ENCODE data around the gene PLGRKT. TPM values are rescaled to one million over a fixed set of nuclear protein-coding genes. Genes with fewer than 3 reads are reported as not detected.
"Not testable (repeated sequence)": the region's sequence is repeated elsewhere in the genome, so short reads cannot be mapped to it uniquely, and the experiment has no call there.

Gene PLGRKT
- total RNA-seq, 2 experiments from 2014 or later = 30.5 to 30.7 TPM

- DNase-seq (no peak), ATAC-seq (no peak)
- Mint-ChIP-seq H3K36me3 (ENCODE audit: low read depth) (peaks cover 15% of the 10 kb centered on the region), H3K9me3 (ENCODE audit: insufficient read depth) (no peaks in the 10 kb centered on the region), H3K4me3 (no peak overlapping the region), H3K27me3 (ENCODE audit: low read depth) (no peaks in the 10 kb centered on the region), H3K4me1 (ENCODE audit: low read depth) (no peaks in the 10 kb centered on the region), H3K27ac (no peak overlapping the region)
- ChIA-PET CTCF (no interaction called here), POLR2A (no interaction called here)
These were observed 32.4 kb upstream of the PLGRKT start for GRCh38 chr9:5470122-5470521.

- Mint-ChIP-seq H3K4me1 (ENCODE audit: low read depth) (no peaks in the 10 kb centered on the region), H3K27me3 (ENCODE audit: low read depth) (no peaks in the 10 kb centered on the region), H3K27ac (no peak overlapping the region), H3K36me3 (ENCODE audit: low read depth) (peaks cover 20% of the 10 kb centered on the region), H3K4me3 (no peak overlapping the region), H3K9me3 (ENCODE audit: insufficient read depth) (no peaks in the 10 kb centered on the region)
- ChIA-PET CTCF (interaction anchor here (0.8 kb wide), 1 partner anchor 121 kb away, joined by 3 read pairs; no protein-coding TSS in a partner anchor), POLR2A (no interaction called here)
- ATAC-seq (no peak), DNase-seq (no peak)
These were observed 31.1 kb upstream of the PLGRKT start for GRCh38 chr9:5468850-5469249.

GRCh38 chr9:5466766-5467165 lies 29.0 kb upstream of the PLGRKT start:
- H3K4me3 Mint-ChIP-seq = no peak overlapping the region
- no peak for DNase-seq
- ChIA-PET CTCF (interaction anchor here (0.7 to 1.7 kb wide), 5 partner anchors 16 to 283 kb away, joined by 4 to 7 read pairs (median 4); partner anchors contain the start of gene CD274), POLR2A (no interaction called here)
- H3K27me3 Mint-ChIP-seq (ENCODE audit: low read depth) = no peaks in the 10 kb centered on the region
- H3K4me1 Mint-ChIP-seq (ENCODE audit: low read depth) = no peaks in the 10 kb centered on the region
- no peak overlapping the region for H3K27ac Mint-ChIP-seq
- peaks cover 32% of the 10 kb centered on the region for H3K36me3 Mint-ChIP-seq (ENCODE audit: low read depth)
- H3K9me3 Mint-ChIP-seq (ENCODE audit: insufficient read depth) = no peaks in the 10 kb centered on the region
- ATAC-seq = no peak

DNA sequence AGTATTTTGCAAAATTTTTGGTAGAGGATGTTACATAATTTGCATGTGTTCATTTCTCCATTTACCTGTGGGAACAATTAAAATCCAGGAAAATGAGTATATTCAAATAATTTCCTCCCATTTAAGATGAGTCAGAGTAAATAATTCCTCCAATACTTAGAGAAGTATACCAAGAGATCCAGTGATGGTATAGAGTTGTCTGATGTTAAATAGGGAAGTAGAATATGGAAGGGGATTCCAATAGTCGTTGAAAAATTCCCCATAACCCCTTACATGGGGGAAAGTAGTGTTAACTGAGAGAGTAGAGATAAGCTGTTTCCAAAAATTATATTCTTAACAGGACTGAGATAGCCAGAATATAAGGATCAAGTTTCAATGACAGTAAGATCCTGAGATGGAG lies 28.3 kb upstream of the PLGRKT start:
- ChIA-PET CTCF (interaction anchor here (1.2 to 1.7 kb wide), 2 partner anchors 123 to 134 kb away, joined by 4 to 7 read pairs; no protein-coding TSS in a partner anchor), POLR2A (no interaction called here)
- Mint-ChIP-seq H3K4me3 (no peak overlapping the region), H3K4me1 (ENCODE audit: low read depth) (no peaks in the 10 kb centered on the region), H3K9me3 (ENCODE audit: insufficient read depth) (no peaks in the 10 kb centered on the region), H3K36me3 (ENCODE audit: low read depth) (peaks cover 32% of the 10 kb centered on the region), H3K27me3 (ENCODE audit: low read depth) (no peaks in the 10 kb centered on the region), H3K27ac (no peak overlapping the region)
- ATAC-seq = no peak
- DNase-seq = no peak

GRCh38 chr9:5464831-5465330 lies 27.2 kb upstream of the PLGRKT start:
- ChIA-PET CTCF (interaction anchor here (1.0 to 1.1 kb wide), 2 partner anchors 15 to 27 kb away, joined by 3 to 4 read pairs; partner anchors contain the start of genes CD274 and PLGRKT), POLR2A (interaction anchor here (1.1 kb wide), 1 partner anchor 46 kb away, joined by 3 read pairs; the partner anchor contains the start of gene PDCD1LG2)
- H3K9me3 Mint-ChIP-seq (ENCODE audit: insufficient read depth); H3K27ac Mint-ChIP-seq; ATAC-seq; DNase-seq; H3K27me3 Mint-ChIP-seq (ENCODE audit: low read depth); H3K4me3 Mint-ChIP-seq; H3K4me1 Mint-ChIP-seq (ENCODE audit: low read depth): not testable (repeated sequence)
- peaks cover 35% of the 10 kb centered on the region for H3K36me3 Mint-ChIP-seq (ENCODE audit: low read depth)

DNA sequence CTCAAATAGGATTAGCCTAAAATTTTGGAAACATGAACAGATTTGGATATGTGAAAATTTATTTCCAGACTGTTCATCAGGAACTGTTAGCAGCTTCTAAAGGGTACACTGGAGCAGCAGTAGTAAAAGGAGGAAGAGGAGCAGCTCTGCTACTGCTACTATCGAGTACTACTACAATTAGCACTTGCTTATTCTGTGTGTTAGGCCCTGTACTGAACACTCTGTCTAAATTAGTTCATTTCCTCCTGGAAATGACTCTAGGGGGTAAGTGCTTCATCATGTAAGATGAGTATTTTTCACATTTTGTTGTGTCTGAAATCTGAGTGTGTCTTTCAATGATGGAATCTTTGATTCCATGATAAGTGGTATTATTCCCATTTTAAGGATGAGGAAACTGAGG lies 22.4 kb upstream of the PLGRKT start:
- ATAC-seq = no peak
- Mint-ChIP-seq H3K36me3 (ENCODE audit: low read depth) (peaks cover 50% of the 10 kb centered on the region), H3K27me3 (ENCODE audit: low read depth) (no peaks in the 10 kb centered on the region), H3K4me3 (no peak overlapping the region), H3K27ac (no peak overlapping the region), H3K9me3 (ENCODE audit: insufficient read depth) (no peaks in the 10 kb centered on the region), H3K4me1 (ENCODE audit: low read depth) (peaks cover 29% of the 10 kb centered on the region)
- ChIA-PET POLR2A (interaction anchor here (0.9 to 1.4 kb wide), 2 partner anchors 10 to 50 kb away, joined by 3 to 6 read pairs; partner anchors contain the start of genes CD274 and PDCD1LG2), CTCF (interaction anchor here (1.2 to 2.6 kb wide), 5 partner anchors 10 to 274 kb away, joined by 3 to 22 read pairs (median 4); partner anchors contain the start of genes CD274 and INSL6)
- DNase-seq = no peak

DNA sequence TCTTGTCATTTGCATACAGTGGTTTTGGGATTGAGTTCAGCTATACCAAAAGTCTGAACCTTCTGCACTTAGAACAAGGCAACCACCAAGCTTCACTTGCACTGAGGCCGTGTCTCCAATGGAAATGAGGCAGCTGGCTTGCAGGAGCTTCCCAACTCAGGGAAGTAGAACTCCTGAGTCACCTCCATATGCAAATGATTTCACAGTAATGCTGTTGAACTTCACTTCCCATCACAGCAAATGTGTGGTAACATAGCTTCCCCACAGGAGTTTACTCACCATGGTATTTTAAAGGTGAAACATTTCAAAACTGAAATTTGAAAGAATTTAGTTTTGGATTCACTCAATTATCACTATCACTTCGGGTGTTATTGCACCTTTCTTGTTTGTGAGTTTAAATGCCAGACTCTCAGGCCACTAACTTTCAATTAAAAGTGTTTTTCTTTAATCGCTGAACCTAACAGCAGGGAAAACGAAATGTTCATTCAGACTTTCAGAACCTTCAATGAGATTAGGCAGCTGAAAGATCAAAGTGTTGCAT lies 21.6 kb upstream of the PLGRKT start:
- peak; percentile 47 for ATAC-seq
- peaks cover 35% of the 10 kb centered on the region for H3K4me1 Mint-ChIP-seq (ENCODE audit: low read depth)
- ChIA-PET CTCF (interaction anchor here (1.2 to 2.6 kb wide), 5 partner anchors 9 to 273 kb away, joined by 3 to 22 read pairs (median 4); partner anchors contain the start of genes CD274 and INSL6), POLR2A (interaction anchor here (0.9 to 1.4 kb wide), 2 partner anchors 9 to 51 kb away, joined by 3 to 6 read pairs; partner anchors contain the start of genes CD274 and PDCD1LG2)
- DNase-seq = no peak
- no peaks in the 10 kb centered on the region for H3K9me3 Mint-ChIP-seq (ENCODE audit: insufficient read depth)
- H3K36me3 Mint-ChIP-seq (ENCODE audit: low read depth) = peaks cover 49% of the 10 kb centered on the region
- H3K27ac Mint-ChIP-seq = peak overlapping the region; percentile 3
- no peak overlapping the region for H3K4me3 Mint-ChIP-seq
- no peaks in the 10 kb centered on the region for H3K27me3 Mint-ChIP-seq (ENCODE audit: low read depth)

GRCh38 chr9:5455181-5455580 lies 17.5 kb upstream of the PLGRKT start:
- POLR2A ChIA-PET = no interaction called here
- peaks cover 57% of the 10 kb centered on the region for H3K4me1 Mint-ChIP-seq (ENCODE audit: low read depth)
- CTCF ChIA-PET = interaction anchor here (0.8 to 1.0 kb wide), 2 partner anchors 134 to 145 kb away, joined by 3 read pairs; no protein-coding TSS in a partner anchor
- ATAC-seq = no peak
- no peak for DNase-seq
- H3K9me3 Mint-ChIP-seq (ENCODE audit: insufficient read depth) = no peaks in the 10 kb centered on the region
- no peaks in the 10 kb centered on the region for H3K27me3 Mint-ChIP-seq (ENCODE audit: low read depth)
- no peak overlapping the region for H3K27ac Mint-ChIP-seq
- peaks cover 34% of the 10 kb centered on the region for H3K36me3 Mint-ChIP-seq (ENCODE audit: low read depth)
- H3K4me3 Mint-ChIP-seq = no peak overlapping the region

- H3K4me3 Mint-ChIP-seq = no peak overlapping the region
- DNase-seq = no peak
- no peaks in the 10 kb centered on the region for H3K9me3 Mint-ChIP-seq (ENCODE audit: insufficient read depth)
- no peaks in the 10 kb centered on the region for H3K27me3 Mint-ChIP-seq (ENCODE audit: low read depth)
- H3K4me1 Mint-ChIP-seq (ENCODE audit: low read depth) = peaks cover 50% of the 10 kb centered on the region
- ChIA-PET POLR2A (no interaction called here), CTCF (interaction anchor here (1.0 kb wide), 1 partner anchor 134 kb away, joined by 3 read pairs; no protein-coding TSS in a partner anchor)
- no peak for ATAC-seq
- no peak overlapping the region for H3K27ac Mint-ChIP-seq
- H3K36me3 Mint-ChIP-seq (ENCODE audit: low read depth) = peaks cover 24% of the 10 kb centered on the region
These were observed 15.9 kb upstream of the PLGRKT start for GRCh38 chr9:5453673-5454072.

- Mint-ChIP-seq H3K4me3 (no peak overlapping the region), H3K27me3 (ENCODE audit: low read depth) (no peaks in the 10 kb centered on the region), H3K9me3 (ENCODE audit: insufficient read depth) (no peaks in the 10 kb centered on the region), H3K27ac (no peak overlapping the region), H3K36me3 (ENCODE audit: low read depth) (peaks cover 17% of the 10 kb centered on the region), H3K4me1 (ENCODE audit: low read depth) (peaks cover 52% of the 10 kb centered on the region)
- DNase-seq (no peak), ATAC-seq (no peak)
- CTCF ChIA-PET = interaction anchor here (1.0 to 1.5 kb wide), 2 partner anchors 135 to 174 kb away, joined by 3 read pairs; no protein-coding TSS in a partner anchor
- POLR2A ChIA-PET = no interaction called here
These were observed 15.3 kb upstream of the PLGRKT start for GRCh38 chr9:5453004-5453403.

- DNase-seq = no peak
- POLR2A ChIA-PET = interaction anchor here (0.6 kb wide), 1 partner anchor 132 kb away, joined by 3 read pairs; no protein-coding TSS in a partner anchor
- ATAC-seq = no peak
- CTCF ChIA-PET = interaction anchor here (1.5 kb wide), 1 partner anchor 175 kb away, joined by 3 read pairs; no protein-coding TSS in a partner anchor
- Mint-ChIP-seq H3K36me3 (ENCODE audit: low read depth) (peaks cover 9% of the 10 kb centered on the region), H3K4me1 (ENCODE audit: low read depth) (peaks cover 60% of the 10 kb centered on the region), H3K9me3 (ENCODE audit: insufficient read depth) (no peaks in the 10 kb centered on the region), H3K27me3 (ENCODE audit: low read depth) (no peaks in the 10 kb centered on the region), H3K27ac (peak overlapping the region; percentile 33), H3K4me3 (peak overlapping the region; percentile 6)
These were observed 14.5 kb upstream of the PLGRKT start for GRCh38 chr9:5452286-5452609.
